Panc1 (cell line): ENCODE results near the gene SDC4. TPM values are rescaled to one million over a fixed set of nuclear protein-coding genes. Genes with fewer than 3 reads are reported as not detected.

Source experiments
- ATAC-seq: fragments of 200-7000 bp; cut with Tn5 transposase; 2 replicates; pipeline ENCODE4 v1.9.1; 2020; ENCODE audit warnings: mild to moderate bottlenecking, moderate library complexity
- BruUV-seq: library from RNA; stranded (reverse); fragments of 400-500 nt; replicated peaks from 2 replicates; lab custom pipeline; 2021; lab: Mats Ljungman, UMichigan
- CTCF ChIA-PET: fragments of 300-600 bp; sonication (Branson Sonifier 250); formaldehyde crosslinking; loops from one replicate; lab custom pipeline; 2022; ENCODE audit warnings: antibody characterized with exemption; lab: Charles Lee
- POLR2A ChIA-PET: fragments of 300-600 bp; sonication (Branson Sonifier 250); formaldehyde crosslinking; loops from one replicate; lab custom pipeline; 2022; ENCODE audit warnings: antibody characterized with exemption; lab: Charles Lee
- DNase-seq: peaks from one replicate; pipeline ENCODE4 v3.0.0-alpha.2; 2010; ENCODE audit warnings: low read depth, low spot score
- H3K27ac ChIP-seq: 2 replicates; pipeline ENCODE4 v1.5.1; 2011; ENCODE audit warnings: mild to moderate bottlenecking, low read length, inconsistent platforms
- H3K27me3 ChIP-seq: fragments of 200-500 bp; sonication (Bioruptor generic); 2 replicates; pipeline ENCODE4 v1.6.0; 2014; ENCODE audit warnings: low read length, inconsistent platforms; ENCODE audit not compliant: control insufficient read depth, insufficient read depth
- H3K36me3 ChIP-seq: fragments of 200-500 bp; sonication (Bioruptor generic); 2 replicates; pipeline ENCODE4 v1.5.1; 2014; ENCODE audit warnings: inconsistent platforms, mild to moderate bottlenecking, low read length, moderate library complexity; ENCODE audit not compliant: control insufficient read depth, insufficient read depth
- H3K4me1 ChIP-seq: 2 replicates; pipeline ENCODE4 v1.5.1; 2011; ENCODE audit warnings: inconsistent platforms, mild to moderate bottlenecking, low read length, moderate library complexity; ENCODE audit not compliant: control insufficient read depth, insufficient read depth
- H3K4me3 ChIP-seq, 2 experiments: 2 replicates each; pipeline ENCODE4 v1.5.1; 2011 to 2012; ENCODE audit warnings: low read depth in 2 of 2, low read length in 2 of 2, mild to moderate bottlenecking in 2 of 2, inconsistent platforms in 1 of 2, moderate library complexity in 1 of 2
- H3K9me3 ChIP-seq: fragments of 200-500 bp; sonication (Bioruptor generic); 2 replicates; pipeline ENCODE4 v1.5.1; 2014; ENCODE audit warnings: low read depth, mild to moderate bottlenecking, inconsistent platforms, low read length, moderate library complexity; ENCODE audit not compliant: control insufficient read depth, insufficient read depth
- POLR2AphosphoS5 ChIP-seq: IDR thresholded peaks from 2 replicates; pipeline ENCODE4 v1.6.1; 2012; ENCODE audit warnings: mild to moderate bottlenecking, low read depth, low read length, moderate library complexity
- SIN3A ChIP-seq: IDR thresholded peaks from 2 replicates; pipeline ENCODE4 v1.6.1; 2012; ENCODE audit warnings: low read depth, mild to moderate bottlenecking, low read length, moderate library complexity, borderline replicate concordance; ENCODE audit not compliant: insufficient read depth
- TCF7L2 ChIP-seq: IDR thresholded peaks from 2 replicates; pipeline ENCODE4 v1.6.1; 2011; ENCODE audit warnings: mild to moderate bottlenecking, low read depth, low read length, inconsistent platforms
- in situ Hi-C: cut with HindIII; loops from 2 replicates; pipeline ENCODE4 v1.10.0; 2016; ENCODE audit warnings: low sequenced_read_pairs, low pct_unique_long_range_greater_than_20kb
- intact Hi-C: fragments of 100-400 bp; cut with micrococcal nuclease; formaldehyde crosslinking; loops from one replicate; pipeline ENCODE4 v1.10.0; 2022; ENCODE audit not compliant: unreplicated experiment
- total RNA-seq: library from RNA; stranded (reverse); gene quantifications from one replicate; pipeline ENCODE4 v1.2.1, GENCODE V29; 2021; ENCODE audit not compliant: unreplicated experiment
- TF ChIP-seq, protein P1 (sequence below), 2 experiments: IDR thresholded peaks; 2 replicates each; pipeline ENCODE4 v1.6.1; 2011 to 2012; ENCODE audit warnings: low read depth in 2 of 2, control low read depth in 1 of 2, low read length in 1 of 2, mild to moderate bottlenecking in 1 of 2, moderate library complexity in 1 of 2; ENCODE audit not compliant: insufficient read depth in 1 of 2
- TF ChIP-seq, protein P2 (sequence below): fragments of 450-650 bp; IDR thresholded peaks from 2 replicates; pipeline ENCODE4 v1.5.1; 2017; ENCODE audit warnings: mild to moderate bottlenecking

SDC4 gene
- total RNA-seq, 1 experiment from 2014 or later: 93.3 TPM

DNA sequence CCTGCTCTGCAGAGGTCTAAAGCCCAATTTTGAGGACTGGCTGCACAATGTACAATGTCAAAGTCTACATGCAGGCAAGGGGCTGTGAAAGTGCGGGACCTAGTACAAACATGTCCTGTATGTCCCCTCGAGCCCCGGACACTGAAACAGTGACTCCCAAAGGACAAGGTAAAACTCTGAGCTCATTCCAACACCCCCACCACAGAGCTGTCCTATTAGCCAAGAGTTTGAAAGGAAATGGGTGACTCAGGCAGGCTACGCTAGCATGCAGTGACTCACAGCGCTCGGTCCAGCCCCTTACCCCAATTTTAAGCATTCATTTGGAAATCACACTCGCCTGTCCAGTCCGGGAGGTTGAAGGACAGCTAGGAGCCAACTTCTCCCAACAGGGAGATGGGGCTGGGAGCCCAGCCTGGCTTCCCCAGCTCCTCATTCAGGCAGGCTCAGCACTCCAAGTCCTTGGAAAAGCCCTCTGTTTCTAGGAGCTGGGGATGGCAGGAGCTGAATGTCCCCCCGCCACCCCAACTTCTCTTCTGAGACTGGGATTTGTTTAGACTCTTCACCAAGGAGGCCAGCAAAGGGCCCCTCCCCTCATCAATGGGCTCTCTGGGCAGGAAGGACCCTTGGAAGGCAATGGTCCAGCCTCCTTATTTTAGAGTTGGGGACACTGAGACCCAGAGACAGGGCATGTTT is 3.9 kb downstream of the SDC4 start:
- no peaks in the 10 kb centered on the region for H3K27me3 ChIP-seq
- ChIA-PET CTCF (interaction anchor here (0.6 kb wide), 1 partner anchor 21 kb away, joined by 3 read pairs; no protein-coding TSS in a partner anchor), POLR2A (interaction anchor here (0.6 to 1.5 kb wide), 2 partner anchors 12 to 18 kb away, joined by 3 to 5 read pairs; partner anchors contain the start of gene SYS1)
- TF ChIP-seq, protein P1, sequence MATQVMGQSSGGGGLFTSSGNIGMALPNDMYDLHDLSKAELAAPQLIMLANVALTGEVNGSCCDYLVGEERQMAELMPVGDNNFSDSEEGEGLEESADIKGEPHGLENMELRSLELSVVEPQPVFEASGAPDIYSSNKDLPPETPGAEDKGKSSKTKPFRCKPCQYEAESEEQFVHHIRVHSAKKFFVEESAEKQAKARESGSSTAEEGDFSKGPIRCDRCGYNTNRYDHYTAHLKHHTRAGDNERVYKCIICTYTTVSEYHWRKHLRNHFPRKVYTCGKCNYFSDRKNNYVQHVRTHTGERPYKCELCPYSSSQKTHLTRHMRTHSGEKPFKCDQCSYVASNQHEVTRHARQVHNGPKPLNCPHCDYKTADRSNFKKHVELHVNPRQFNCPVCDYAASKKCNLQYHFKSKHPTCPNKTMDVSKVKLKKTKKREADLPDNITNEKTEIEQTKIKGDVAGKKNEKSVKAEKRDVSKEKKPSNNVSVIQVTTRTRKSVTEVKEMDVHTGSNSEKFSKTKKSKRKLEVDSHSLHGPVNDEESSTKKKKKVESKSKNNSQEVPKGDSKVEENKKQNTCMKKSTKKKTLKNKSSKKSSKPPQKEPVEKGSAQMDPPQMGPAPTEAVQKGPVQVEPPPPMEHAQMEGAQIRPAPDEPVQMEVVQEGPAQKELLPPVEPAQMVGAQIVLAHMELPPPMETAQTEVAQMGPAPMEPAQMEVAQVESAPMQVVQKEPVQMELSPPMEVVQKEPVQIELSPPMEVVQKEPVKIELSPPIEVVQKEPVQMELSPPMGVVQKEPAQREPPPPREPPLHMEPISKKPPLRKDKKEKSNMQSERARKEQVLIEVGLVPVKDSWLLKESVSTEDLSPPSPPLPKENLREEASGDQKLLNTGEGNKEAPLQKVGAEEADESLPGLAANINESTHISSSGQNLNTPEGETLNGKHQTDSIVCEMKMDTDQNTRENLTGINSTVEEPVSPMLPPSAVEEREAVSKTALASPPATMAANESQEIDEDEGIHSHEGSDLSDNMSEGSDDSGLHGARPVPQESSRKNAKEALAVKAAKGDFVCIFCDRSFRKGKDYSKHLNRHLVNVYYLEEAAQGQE (IDR thresholded peaks at IDR 0.05; ENCODE audit: insufficient read depth in 1 of 2, low read depth in 2 of 2, low read length in 1 of 2): no peak
- no peak for TF ChIP-seq POLR2AphosphoS5
- no peak for TF ChIP-seq TCF7L2
- TF ChIP-seq, protein P2, sequence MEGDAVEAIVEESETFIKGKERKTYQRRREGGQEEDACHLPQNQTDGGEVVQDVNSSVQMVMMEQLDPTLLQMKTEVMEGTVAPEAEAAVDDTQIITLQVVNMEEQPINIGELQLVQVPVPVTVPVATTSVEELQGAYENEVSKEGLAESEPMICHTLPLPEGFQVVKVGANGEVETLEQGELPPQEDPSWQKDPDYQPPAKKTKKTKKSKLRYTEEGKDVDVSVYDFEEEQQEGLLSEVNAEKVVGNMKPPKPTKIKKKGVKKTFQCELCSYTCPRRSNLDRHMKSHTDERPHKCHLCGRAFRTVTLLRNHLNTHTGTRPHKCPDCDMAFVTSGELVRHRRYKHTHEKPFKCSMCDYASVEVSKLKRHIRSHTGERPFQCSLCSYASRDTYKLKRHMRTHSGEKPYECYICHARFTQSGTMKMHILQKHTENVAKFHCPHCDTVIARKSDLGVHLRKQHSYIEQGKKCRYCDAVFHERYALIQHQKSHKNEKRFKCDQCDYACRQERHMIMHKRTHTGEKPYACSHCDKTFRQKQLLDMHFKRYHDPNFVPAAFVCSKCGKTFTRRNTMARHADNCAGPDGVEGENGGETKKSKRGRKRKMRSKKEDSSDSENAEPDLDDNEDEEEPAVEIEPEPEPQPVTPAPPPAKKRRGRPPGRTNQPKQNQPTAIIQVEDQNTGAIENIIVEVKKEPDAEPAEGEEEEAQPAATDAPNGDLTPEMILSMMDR: no peak
- TF ChIP-seq SIN3A: no peak
- no peaks in the 10 kb centered on the region for H3K36me3 ChIP-seq
- no TSS peak for BruUV-seq
- H3K9me3 ChIP-seq: no peaks in the 10 kb centered on the region
- peak overlapping the region; percentile 83 for H3K27ac ChIP-seq
- intact Hi-C loops (no loop called here), in situ Hi-C loops (no loop called here)
- peaks cover 81% of the 10 kb centered on the region for H3K4me1 ChIP-seq
- peak overlapping the region; percentile 7 to 94 for H3K4me3 ChIP-seq
- peak; percentile 83 for DNase-seq
- ATAC-seq: peak; percentile 59

DNA sequence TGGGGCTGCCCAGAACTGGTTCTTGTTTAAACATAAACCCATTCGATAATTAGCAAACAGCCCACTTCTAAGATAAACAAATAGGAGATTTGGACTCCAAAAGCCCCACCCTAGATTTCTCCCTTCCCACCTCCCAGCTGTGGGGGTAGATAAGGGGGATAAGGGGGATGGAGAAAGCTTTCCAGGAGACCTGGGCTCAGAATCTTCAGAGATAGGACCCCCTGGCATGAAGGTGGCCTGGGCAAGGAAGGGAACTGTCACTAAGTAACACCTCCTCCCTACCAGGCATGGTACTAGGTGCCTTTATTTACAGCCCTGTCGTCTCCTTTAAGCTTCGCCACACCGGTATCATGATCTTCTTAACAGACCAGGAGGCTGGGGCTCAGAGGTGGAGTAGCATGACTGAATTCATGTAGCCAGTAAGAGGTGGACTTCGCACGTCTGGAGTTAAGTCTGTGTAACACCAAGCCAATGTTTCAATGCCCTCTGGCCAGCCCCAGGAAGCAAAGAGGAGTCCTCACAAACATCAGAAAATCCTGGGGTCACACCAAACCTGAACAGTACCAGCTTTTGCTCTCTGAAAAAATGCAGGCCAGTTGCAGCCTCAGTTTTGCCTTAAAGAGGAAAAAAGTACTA is 4.6 kb downstream of the SDC4 start:
- DNase-seq (no peak), ATAC-seq (peak; percentile 19; the same call in 1 of the 2 replicates)
- Histone ChIP-seq H3K36me3 (no peaks in the 10 kb centered on the region), H3K27ac (peak overlapping the region; percentile 83), H3K27me3 (no peaks in the 10 kb centered on the region), H3K9me3 (no peaks in the 10 kb centered on the region), H3K4me3 (peak overlapping the region; percentile 18 to 94), H3K4me1 (peaks cover 84% of the 10 kb centered on the region)
- TF ChIP-seq, protein P1 (IDR thresholded peaks at IDR 0.05; ENCODE audit: insufficient read depth in 1 of 2, low read depth in 2 of 2, low read length in 1 of 2): no peak
- no peak for TF ChIP-seq POLR2AphosphoS5
- no peak for TF ChIP-seq TCF7L2
- no peak for TF ChIP-seq SIN3A
- TF ChIP-seq, protein P2: no peak
- CTCF ChIA-PET: no interaction called here
- in situ Hi-C loops: no loop called here
- intact Hi-C loops: no loop called here
- POLR2A ChIA-PET: interaction anchor here (0.6 to 1.5 kb wide), 2 partner anchors 11 to 19 kb away, joined by 3 to 5 read pairs; partner anchors contain the start of gene SYS1
- BruUV-seq: no TSS peak
